Spinal cord (tissue), 10 donors: ENCODE results near the gene XRCC5. TPM values are rescaled to one million over a fixed set of nuclear protein-coding genes. Genes with fewer than 3 reads are reported as not detected.
"Not testable (repeated sequence)": the region's sequence is repeated elsewhere in the genome, so short reads cannot be mapped to it uniquely, and the experiment has no call there.

Source experiments
- DNase-seq, 6 donors: peaks; one replicate each; pipeline versions ENCODE4 v3.0.0 to v3.0.0-alpha.2; 2013 to 2015; ENCODE audit warnings: low spot score in 6 of 6, low read depth in 4 of 6
- H3K27ac ChIP-seq: one replicate; pipeline ENCODE4 v1.5.1; 2013; ENCODE audit warnings: low read depth, low read length, control low read depth
- H3K27me3 ChIP-seq: one replicate; pipeline ENCODE4 v1.6.1; 2013; ENCODE audit warnings: low read length; ENCODE audit not compliant: control insufficient read depth, insufficient read depth
- H3K36me3 ChIP-seq: one replicate; pipeline ENCODE4 v1.6.1; 2013; ENCODE audit warnings: low read length; ENCODE audit not compliant: control insufficient read depth, insufficient read depth
- H3K4me1 ChIP-seq: one replicate; pipeline ENCODE4 v1.6.1; 2013; ENCODE audit warnings: low read length; ENCODE audit not compliant: control insufficient read depth, insufficient read depth
- H3K4me3 ChIP-seq: one replicate; pipeline ENCODE4 v1.5.1; 2013; ENCODE audit warnings: low read depth, low read length, control low read depth
- H3K9me3 ChIP-seq: one replicate; pipeline ENCODE4 v1.6.1; 2013; ENCODE audit warnings: low read length; ENCODE audit not compliant: control insufficient read depth, insufficient read depth
- WGBS: methylation state at CpG from one replicate; pipeline ENCODE4 v1.1.5; 2013; ENCODE audit warnings: missing lambda C conversion rate; ENCODE audit not compliant: insufficient coverage; 5-methylcytosine and 5-hydroxymethylcytosine counted together
- polyA plus RNA-seq, 2 donors: library from polyadenylated mRNA; unstranded; fragments of 120-200 nt; gene quantifications; one replicate each; pipeline ENCODE4 v1.2.1, GENCODE V29; 2013; ENCODE audit not compliant: insufficient read length in 2 of 2
- total RNA-seq, 2 donors: library from RNA; depleted of rRNA in 1 of 2; stranded (reverse); fragments of 120-200 nt in 1 of 2; fragments of >200 nt in 1 of 2; gene quantifications; one replicate each; pipeline versions ENCODE4 v1.2.3 to v1.2.4, GENCODE V29; 2013 to 2014
- donor health status: healthy.

XRCC5 gene
- total and polyA plus RNA-seq, 4 donors, result 144 to 256 (median 206) TPM

GRCh38 chr2:216130346-216130971, 21.3 kb downstream of the XRCC5 start:
- H3K4me3 ChIP-seq, result no peak overlapping the region
- H3K27ac ChIP-seq, result no peak overlapping the region

DNA sequence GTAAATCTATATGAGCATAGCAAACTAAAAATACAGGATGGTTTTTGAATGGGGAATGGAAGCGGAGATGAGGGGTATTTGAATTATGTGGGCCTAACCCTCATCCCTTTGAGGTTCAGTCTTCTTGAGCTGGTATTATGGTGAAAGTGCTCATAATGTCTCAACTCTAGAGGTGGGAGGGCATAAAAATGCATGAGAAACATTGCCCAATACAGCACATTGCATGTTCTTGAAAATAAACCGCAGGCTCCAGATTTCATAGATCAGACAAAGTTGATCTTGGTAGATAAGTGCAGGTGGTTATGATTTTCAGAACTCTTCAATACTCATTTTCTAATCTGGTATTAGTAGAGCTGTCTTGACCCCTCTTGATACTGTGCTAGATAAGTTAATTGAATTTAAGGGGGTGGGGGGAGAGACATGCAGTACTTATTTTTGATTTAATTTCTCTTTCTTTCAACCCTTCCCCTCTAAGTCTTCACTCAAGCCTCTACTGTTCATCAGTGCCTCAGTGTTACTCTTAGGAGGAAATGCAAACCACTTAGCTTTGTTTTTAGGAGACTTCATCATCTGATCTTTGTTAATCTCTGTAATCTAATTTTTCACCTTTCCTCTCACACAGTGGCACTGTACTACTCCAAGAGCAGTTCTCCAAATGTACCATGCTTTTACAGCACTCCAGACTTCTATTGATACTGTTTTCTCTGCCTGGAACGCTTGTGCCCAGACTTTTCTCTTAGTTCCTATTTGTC, 22.2 kb downstream of the XRCC5 start:
- Histone ChIP-seq H3K4me1 (no peaks in the 10 kb centered on the region), H3K4me3 (no peak overlapping the region), H3K36me3 (peaks cover 31% of the 10 kb centered on the region), H3K27me3 (no peaks in the 10 kb centered on the region), H3K9me3 (no peaks in the 10 kb centered on the region), H3K27ac (no peak overlapping the region)
- WGBS, result 96% methylated on average over 2 of the region's 3 CpGs
- no peak for DNase-seq

More at GRCh38 chr2:216130346-216130971, 21.3 kb downstream of the XRCC5 start:
- Histone ChIP-seq H3K27me3 (no peaks in the 10 kb centered on the region), H3K36me3 (peaks cover 23% of the 10 kb centered on the region), H3K4me1 (no peaks in the 10 kb centered on the region), H3K9me3 (no peaks in the 10 kb centered on the region)
- WGBS, result no CpG with 5 or more reads among the region's 6 CpGs
- peak in 3 of 6 donors; percentile 39 to 94 (median 92) for DNase-seq

DNA sequence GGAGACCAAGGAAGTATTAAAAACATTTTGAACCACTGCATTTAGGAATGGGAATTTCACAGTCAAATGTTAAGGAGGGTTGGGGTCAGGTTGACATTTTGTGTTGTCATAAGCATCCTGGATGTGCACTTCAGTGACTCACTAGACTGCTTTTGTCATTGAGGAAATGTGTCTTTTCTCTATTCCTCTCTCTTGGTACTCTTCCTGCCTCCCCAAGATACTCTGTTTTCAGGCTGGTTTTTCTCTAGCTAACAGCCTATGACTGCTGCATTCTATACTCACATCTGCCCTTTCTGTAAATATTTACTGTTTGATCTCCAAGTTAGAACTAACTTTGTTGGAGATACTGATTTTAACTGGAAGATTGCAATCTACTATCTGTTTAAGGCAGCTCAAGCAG, 23.4 kb downstream of the XRCC5 start:
- Histone ChIP-seq H3K27ac (no peak overlapping the region), H3K36me3 (peaks cover 26% of the 10 kb centered on the region), H3K4me1 (no peaks in the 10 kb centered on the region), H3K9me3 (no peaks in the 10 kb centered on the region), H3K4me3 (no peak overlapping the region), H3K27me3 (no peaks in the 10 kb centered on the region)
- DNase-seq, result no peak

- 100% methylated on average over 1 of the region's 2 CpGs for WGBS
- Histone ChIP-seq H3K36me3 (peaks cover 31% of the 10 kb centered on the region), H3K9me3 (no peaks in the 10 kb centered on the region)
Measured at GRCh38 chr2:216133397-216133796, 24.2 kb downstream of the XRCC5 start.

DNA sequence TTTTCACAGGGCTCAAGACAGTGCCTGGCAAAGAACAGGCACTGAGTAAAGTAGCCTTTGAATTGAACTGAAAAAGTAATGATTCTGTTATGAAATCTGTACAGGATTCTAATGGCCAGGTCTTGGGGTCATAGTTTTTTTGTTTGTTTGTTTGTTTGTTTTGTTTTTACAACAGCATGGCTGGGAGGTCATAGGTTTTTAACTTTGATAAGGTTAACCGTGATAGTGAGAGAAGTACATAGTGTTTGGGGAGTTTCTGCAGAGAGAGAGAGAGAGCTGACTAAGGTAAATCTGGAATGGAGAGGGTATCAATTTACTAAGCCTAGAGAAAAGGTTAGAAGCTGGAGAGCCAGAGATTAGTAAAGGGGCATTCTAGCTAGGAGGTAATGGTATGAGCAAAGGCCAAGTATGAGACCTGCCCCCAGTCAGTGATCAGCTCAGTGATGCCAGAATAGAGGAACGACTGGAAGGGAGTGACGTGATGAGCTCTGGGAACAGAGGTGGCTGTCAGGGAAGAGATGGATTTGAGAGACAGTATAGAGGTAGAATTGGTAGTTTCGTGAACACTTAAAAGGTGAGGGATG, 25.9 kb downstream of the XRCC5 start:
- peaks cover 39% of the 10 kb centered on the region for H3K36me3 ChIP-seq
- H3K27me3 ChIP-seq, result no peaks in the 10 kb centered on the region
- 95% methylated on average over 4 of the region's 4 CpGs for WGBS
- DNase-seq, result no peak
- H3K4me1 ChIP-seq, result no peaks in the 10 kb centered on the region
- H3K9me3 ChIP-seq, result no peaks in the 10 kb centered on the region
- no peak overlapping the region for H3K27ac ChIP-seq
- no peak overlapping the region for H3K4me3 ChIP-seq

More at GRCh38 chr2:216133397-216133796, 24.2 kb downstream of the XRCC5 start:
- no peak overlapping the region for H3K4me3 ChIP-seq
- H3K27me3 ChIP-seq, result no peaks in the 10 kb centered on the region
- H3K4me1 ChIP-seq, result no peaks in the 10 kb centered on the region
- no peak overlapping the region for H3K27ac ChIP-seq
- no peak for DNase-seq

- peak in 1 of 6 donors; percentile 37 for DNase-seq
- Histone ChIP-seq H3K27me3 (no peaks in the 10 kb centered on the region), H3K4me3 (no peak overlapping the region), H3K9me3 (no peaks in the 10 kb centered on the region), H3K27ac (no peak overlapping the region), H3K4me1 (no peaks in the 10 kb centered on the region), H3K36me3 (peaks cover 43% of the 10 kb centered on the region)
Measured at GRCh38 chr2:216139884-216140283, 30.7 kb downstream of the XRCC5 start.

DNA sequence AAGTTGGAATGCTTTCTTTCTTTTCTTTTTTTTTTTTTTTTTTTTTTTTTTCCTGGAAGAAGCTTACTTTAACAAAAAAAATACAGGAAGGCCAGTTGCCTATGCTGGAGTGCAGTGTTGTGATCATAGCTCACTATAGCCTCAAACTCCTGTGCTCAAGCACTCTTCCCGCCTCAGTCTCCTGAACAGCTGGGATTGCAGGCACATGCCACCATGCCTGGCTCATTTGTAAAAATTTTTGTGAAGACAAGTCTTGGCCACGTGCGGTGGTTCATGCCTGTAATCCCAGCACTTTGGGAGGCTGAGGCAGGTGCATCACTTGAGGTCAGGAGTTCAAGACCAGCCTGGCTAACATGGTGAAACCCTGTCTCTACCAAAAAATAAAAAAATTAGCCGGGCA, 32.4 kb downstream of the XRCC5 start:
- not testable (repeated sequence) for DNase-seq, H3K9me3 ChIP-seq, H3K4me3 ChIP-seq, H3K4me1 ChIP-seq, H3K27me3 ChIP-seq, H3K27ac ChIP-seq
- peaks cover 33% of the 10 kb centered on the region for H3K36me3 ChIP-seq
- WGBS, result 100% methylated on average over 2 of the region's 4 CpGs

DNA sequence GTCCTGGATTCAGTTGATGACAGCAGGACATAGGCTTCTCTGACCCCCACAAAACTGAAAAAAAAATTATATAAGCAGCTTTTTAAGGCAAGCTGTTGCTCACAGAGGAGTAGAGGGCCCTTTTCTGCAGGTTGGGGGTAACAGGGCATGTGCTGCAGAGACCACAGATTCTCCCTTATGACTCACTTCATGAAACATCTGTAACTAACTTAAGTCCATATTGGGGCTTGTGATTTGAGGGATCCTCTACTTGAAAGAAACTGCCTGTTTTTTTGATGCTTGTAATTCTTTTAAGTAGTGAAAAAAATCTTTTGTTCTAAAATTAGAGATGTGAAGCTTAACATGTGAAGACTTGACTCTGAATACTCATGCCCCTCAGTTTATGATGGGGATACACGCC, 33.4 kb downstream of the XRCC5 start:
- DNase-seq, result no peak
- Histone ChIP-seq H3K9me3 (no peaks in the 10 kb centered on the region), H3K36me3 (peaks cover 39% of the 10 kb centered on the region), H3K27ac (no peak overlapping the region), H3K27me3 (no peaks in the 10 kb centered on the region), H3K4me3 (no peak overlapping the region), H3K4me1 (no peaks in the 10 kb centered on the region)
- no CpG with 5 or more reads among the region's 1 CpG for WGBS

DNA sequence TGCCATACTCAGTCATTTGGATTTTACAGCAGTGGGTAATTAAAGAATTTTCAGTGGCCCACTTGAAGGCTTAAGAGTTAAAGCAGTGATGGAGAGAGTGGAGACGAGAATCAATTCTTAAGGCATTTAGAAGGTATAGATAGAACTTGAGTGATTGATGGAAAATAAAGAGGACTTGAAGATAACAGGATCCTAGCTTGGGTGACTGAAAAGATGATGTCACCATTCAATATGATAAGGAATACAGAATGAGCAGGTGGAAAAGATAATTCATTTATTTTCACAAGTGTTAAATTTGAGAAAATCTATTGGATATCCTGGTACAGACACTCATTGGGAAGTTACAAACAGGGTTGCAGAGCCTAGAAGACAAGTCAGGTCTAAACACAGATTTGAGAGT, 35.2 kb downstream of the XRCC5 start:
- no peak overlapping the region for H3K4me3 ChIP-seq
- H3K36me3 ChIP-seq, result peaks cover 29% of the 10 kb centered on the region
- no peak for DNase-seq
- no peaks in the 10 kb centered on the region for H3K27me3 ChIP-seq
- H3K4me1 ChIP-seq, result no peaks in the 10 kb centered on the region
- H3K27ac ChIP-seq, result no peak overlapping the region
- WGBS, result 85% methylated on average over 1 of the region's 1 CpG
- no peaks in the 10 kb centered on the region for H3K9me3 ChIP-seq

DNA sequence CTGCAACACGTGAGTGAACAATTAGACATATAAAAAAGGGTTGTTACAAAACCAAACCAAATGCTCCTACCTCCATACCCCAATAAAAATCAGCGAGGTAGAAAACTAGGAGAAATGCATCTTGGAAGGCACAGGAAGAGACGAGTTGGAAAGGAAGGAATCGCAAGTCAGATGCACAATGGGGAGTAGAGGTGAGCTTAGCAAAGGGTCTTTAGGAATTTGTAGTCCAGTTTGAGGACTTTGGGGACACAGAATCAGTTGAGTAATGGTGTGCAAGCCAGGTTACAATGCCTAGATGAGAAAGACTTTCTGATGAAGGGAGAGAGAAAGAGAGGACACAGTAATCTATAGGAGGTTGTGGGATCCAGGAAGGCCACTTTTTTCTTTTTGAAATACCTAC, 35.7 kb downstream of the XRCC5 start:
- no peak for DNase-seq
- no peaks in the 10 kb centered on the region for H3K4me1 ChIP-seq
- H3K36me3 ChIP-seq, result peaks cover 27% of the 10 kb centered on the region
- H3K4me3 ChIP-seq, result no peak overlapping the region
- WGBS, result 69% methylated on average over 2 of the region's 4 CpGs
- no peaks in the 10 kb centered on the region for H3K9me3 ChIP-seq
- no peak overlapping the region for H3K27ac ChIP-seq
- H3K27me3 ChIP-seq, result no peaks in the 10 kb centered on the region
